ENCODE results near the gene LTB. TPM values are rescaled to one million over a fixed set of nuclear protein-coding genes. Genes with fewer than 3 reads are reported as not detected.

LTB gene
- total RNA-seq (2011; cell fraction: chromatin; rRNA removed; ENCODE audit: low replicate concordance) = not detected in 2 replicates
- total RNA-seq (2011; cell fraction: nucleolus; rRNA removed) = not detected in 2 replicates
- total RNA-seq (2011; cell fraction: nucleoplasm; rRNA removed) = not detected in 2 replicates
- total RNA-seq (2014; rRNA removed) (not detected in 2 replicates), total RNA-seq (2014; rRNA removed; fragmentation: Illumina TruSeq; extraction: Trizol) (not detected in 2 replicates), total RNA-seq (2015; rRNA removed; fragmentation: Illumina TruSeq; extraction: Trizol) (0.30 TPM in 1 of 2 replicates, not detected in the other), total RNA-seq (2021) (0.51 and 1.0 TPM in 2 replicates), polyA plus RNA-seq (2011; rRNA removed) (0.11 TPM in 1 of 2 replicates, not detected in the other), polyA plus RNA-seq (2014; fragmentation: Illumina TruSeq; extraction: Trizol) (not detected in 2 replicates), polyA plus RNA-seq (2014; fragmentation: Nextera tagmentation; extraction: Ambion mirVana) (not detected), polyA plus RNA-seq (2014; rRNA removed) (0.07 and 0.27 TPM in 2 replicates), polyA minus RNA-seq (2011; rRNA and poly(A)+ RNA removed) (not detected in 2 replicates), Bru-seq, nascent RNA (percentile 29 among the genes with signal in this experiment), BruChase-seq, experiment 1, labeled RNA remaining after a 2-hour chase (not detected), BruChase-seq, experiment 2, labeled RNA remaining after a 6-hour chase (not detected)
- polyA plus RNA-seq (2011; cell fraction: cytosol; rRNA removed) = 0.18 TPM in 1 of 2 replicates, not detected in the other
- not detected in 2 replicates for polyA plus RNA-seq (2011; cell fraction: nucleus; rRNA removed)
- polyA plus RNA-seq (2012) = 0.94 and 1.5 TPM in 2 replicates
- not detected in 2 replicates for polyA minus RNA-seq (2011; cell fraction: cytosol; rRNA and poly(A)+ RNA removed)
- polyA minus RNA-seq (2011; cell fraction: nucleus; rRNA and poly(A)+ RNA removed) = 0.56 TPM in 1 of 2 replicates, not detected in the other
- long read RNA-seq, experiment 1 = 0 reads
- long read RNA-seq, experiment 2 = 0 reads
- long read RNA-seq, experiment 3 = 0 reads

- no peaks in the 10 kb centered on the region for H3K79me2 ChIP-seq (ENCODE audit: control insufficient read depth, insufficient read depth, low read length)
Observed at GRCh38 chr6:31582230-31582643, at the start of gene LTB. TSS of gene LTB (minus strand) at chr6:31582424. CDS start at chr6:31582417, 7 bp downstream.

More at GRCh38 chr6:31582230-31582643, at the start of gene LTB:
- Histone ChIP-seq H3K9ac (ENCODE audit: insufficient read depth in 1 of 2, low read depth in 2 of 2, low read length in 2 of 2) (peak within 1 kb of the TSS; percentile 75 to 97), H3K4me2 (ENCODE audit: insufficient read depth, low read length) (peak within 1 kb of the TSS; percentile 91), H4K20me1 (replicated peaks; ENCODE audit: control insufficient read depth, insufficient read depth, low read length) (no peaks in the 10 kb centered on the region), H3K4me1 (replicated peaks in 1 of 2; ENCODE audit: control insufficient read depth in 2 of 2, insufficient read depth in 2 of 2, low read length in 2 of 2) (peaks cover 17 to 29% of the 10 kb centered on the region in 2 experiments), H3K27me3 (ENCODE audit: control insufficient read depth in 2 of 2, insufficient read depth in 2 of 2, low read length in 2 of 2) (no peaks in the 10 kb centered on the region), H3K27ac (ENCODE audit: extremely low read depth, low read depth, low read length) (peak within 1 kb of the TSS; percentile 45; the same call in 1 of the 3 replicates), H3K36me3 (ENCODE audit: control insufficient read depth, insufficient read depth, low read length) (no peaks in the 10 kb centered on the region), H3K9me1 (ENCODE audit: control insufficient read depth, insufficient read depth, low read length) (no peaks in the 10 kb centered on the region), H2AFZ (ENCODE audit: low read depth, low read length) (peak within 1 kb of the TSS; percentile 97), H3K4me3 (peak within 1 kb of the TSS; percentile 62), H3K9me3 (replicated peaks; ENCODE audit: control insufficient read depth, insufficient read depth, low read depth, low read length) (no peaks in the 10 kb centered on the region)
- ChIA-PET POLR2A (interaction anchor here (0.6 to 3.1 kb wide), 12 partner anchors 8 to 700 kb away, joined by 3 to 20 read pairs (median 4); partner anchors contain the start of genes DDX39B and TNF), CTCF (ENCODE audit: low intra/inter-chr PET ratio) (no interaction called here)
- no TSS peak for BruUV-seq (replicated peaks)
- intact Hi-C loops (cut with micrococcal nuclease) (loop anchor here (10.0 kb wide), 1 partner anchor 387 kb away; no protein-coding TSS in a partner anchor), in situ Hi-C loops (cut with MboI) (no loop called here)
- 60% methylated on average over 3 of the region's 3 CpGs for WGBS (ENCODE audit: insufficient coverage, low coverage, missing lambda C conversion rate)
- DNase-seq (ENCODE audit: extremely low read depth in 1 of 4, low spot score in 3 of 4) (no peak), ATAC-seq (no peak), FAIRE-seq (no peak)
- TF ChIP-seq ZBTB9 (CRISPR knock-in tag; IDR thresholded peaks at IDR 0.05) (no peak), ZBTB7A (IDR thresholded peaks at IDR 0.05; ENCODE audit: borderline replicate concordance, control insufficient read depth, low read depth, low read length) (peak; percentile 23; the same call in 1 of the 2 replicates), FOXJ3 (CRISPR knock-in tag; IDR thresholded peaks at IDR 0.05) (no peak), ZNF263 (CRISPR knock-in tag; IDR thresholded peaks at IDR 0.05; ENCODE audit: borderline replicate concordance) (peak; percentile 53; the same call in 1 of the 2 replicates), HLTF (IDR thresholded peaks at IDR 0.05) (no peak)

Data from K562 (cell line).